WTC11 (cell line): Measurements from ENCODE around the gene DPP4.

ENCODE experiments used
- CTCF ChIP-seq: fragments of 200-600 bp; IDR thresholded peaks from 2 replicates; pipeline ENCODE4 v1.8.0; 2022; ENCODE audit warnings: antibody characterized with exemption
- GABPB1 ChIP-seq: sonication (generic); formaldehyde crosslinking; IDR thresholded peaks from 2 replicates; pipeline ENCODE4 v1.8.1; 2023; ENCODE audit warnings: mild to moderate bottlenecking, missing genetic modification reagents
- MAX ChIP-seq: sonication (generic); formaldehyde crosslinking; IDR thresholded peaks from 2 replicates; pipeline ENCODE4 v1.8.0; 2022; ENCODE audit warnings: mild to moderate bottlenecking, missing genetic modification reagents
- RELA ChIP-seq: sonication (generic); formaldehyde crosslinking; IDR thresholded peaks from 2 replicates; pipeline ENCODE4 v1.8.1; 2022; ENCODE audit warnings: missing genetic modification reagents, mild to moderate bottlenecking, borderline replicate concordance
- TEAD1 ChIP-seq: sonication (generic); formaldehyde crosslinking; IDR thresholded peaks from 2 replicates; pipeline ENCODE4 v1.8.0; 2022; ENCODE audit warnings: mild to moderate bottlenecking, missing genetic modification reagents
- USF1 ChIP-seq: sonication (generic); formaldehyde crosslinking; IDR thresholded peaks from 2 replicates; pipeline ENCODE4 v1.8.0; 2022; ENCODE audit warnings: mild to moderate bottlenecking, missing genetic modification reagents
- ZBTB43 ChIP-seq: sonication (generic); formaldehyde crosslinking; IDR thresholded peaks from 2 replicates; pipeline ENCODE4 v1.8.1; 2023; ENCODE audit warnings: mild to moderate bottlenecking, missing genetic modification reagents
- ZNF121 ChIP-seq: sonication (generic); formaldehyde crosslinking; IDR thresholded peaks from 2 replicates; pipeline ENCODE4 v1.8.0; 2023; ENCODE audit warnings: missing genetic modification reagents
- ZNF138 ChIP-seq: sonication (generic); formaldehyde crosslinking; conservative IDR thresholded peaks from 2 replicates; pipeline ENCODE4 v1.8.1; 2022; ENCODE audit warnings: mild to moderate bottlenecking, moderate library complexity, missing genetic modification reagents
- TF ChIP-seq, protein P1 (sequence below): sonication (generic); formaldehyde crosslinking; IDR thresholded peaks from 2 replicates; pipeline ENCODE4 v1.8.1; 2023; ENCODE audit warnings: mild to moderate bottlenecking, missing genetic modification reagents, moderate library complexity
- TF ChIP-seq, protein P2 (sequence below): sonication (generic); formaldehyde crosslinking; IDR thresholded peaks from 2 replicates; pipeline ENCODE4 v1.8.1; 2022; ENCODE audit warnings: low read depth, mild to moderate bottlenecking, moderate library complexity, missing genetic modification reagents, borderline replicate concordance

GRCh38 chr2:162004031-162004430 lies 70.0 kb downstream of the DPP4 start:
- no peak for TF ChIP-seq ZNF121
- TF ChIP-seq TEAD1 (CRISPR knock-in tag): no peak
- TF ChIP-seq, protein P1, sequence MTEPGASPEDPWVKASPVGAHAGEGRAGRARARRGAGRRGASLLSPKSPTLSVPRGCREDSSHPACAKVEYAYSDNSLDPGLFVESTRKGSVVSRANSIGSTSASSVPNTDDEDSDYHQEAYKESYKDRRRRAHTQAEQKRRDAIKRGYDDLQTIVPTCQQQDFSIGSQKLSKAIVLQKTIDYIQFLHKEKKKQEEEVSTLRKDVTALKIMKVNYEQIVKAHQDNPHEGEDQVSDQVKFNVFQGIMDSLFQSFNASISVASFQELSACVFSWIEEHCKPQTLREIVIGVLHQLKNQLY (CRISPR knock-in tag): no peak
- TF ChIP-seq CTCF: no peak
- TF ChIP-seq, protein P2, sequence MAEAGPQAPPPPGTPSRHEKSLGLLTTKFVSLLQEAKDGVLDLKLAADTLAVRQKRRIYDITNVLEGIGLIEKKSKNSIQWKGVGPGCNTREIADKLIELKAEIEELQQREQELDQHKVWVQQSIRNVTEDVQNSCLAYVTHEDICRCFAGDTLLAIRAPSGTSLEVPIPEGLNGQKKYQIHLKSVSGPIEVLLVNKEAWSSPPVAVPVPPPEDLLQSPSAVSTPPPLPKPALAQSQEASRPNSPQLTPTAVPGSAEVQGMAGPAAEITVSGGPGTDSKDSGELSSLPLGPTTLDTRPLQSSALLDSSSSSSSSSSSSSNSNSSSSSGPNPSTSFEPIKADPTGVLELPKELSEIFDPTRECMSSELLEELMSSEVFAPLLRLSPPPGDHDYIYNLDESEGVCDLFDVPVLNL (CRISPR knock-in tag): no peak
- no peak for TF ChIP-seq USF1 (CRISPR knock-in tag)
- no peak for TF ChIP-seq GABPB1
- no peak for TF ChIP-seq MAX
- TF ChIP-seq RELA (CRISPR knock-in tag): no peak
- TF ChIP-seq ZBTB43 (CRISPR knock-in tag): no peak
- TF ChIP-seq ZNF138: no peak
